Retinal pigment epithelial cell (primary cell): ENCODE data around the gene APOOL.
"Not testable (repeated sequence)": the region's sequence is repeated elsewhere in the genome, so short reads cannot be mapped to it uniquely, and the experiment has no call there.

Experiments used
- DNase-seq: peaks from one replicate; pipeline ENCODE4 v3.0.0-alpha.2; 2010; ENCODE audit warnings: low read depth
- H3K4me3 ChIP-seq: 2 replicates; pipeline ENCODE4 v1.5.1; 2011; ENCODE audit warnings: mild to moderate bottlenecking, low read length, control low read depth, moderate library complexity
- TF ChIP-seq, protein P1 (sequence below): conservative IDR thresholded peaks from 2 replicates; pipeline ENCODE4 v1.5.1; 2011; ENCODE audit warnings: low read depth, low read length, control low read depth, inconsistent platforms

APOOL gene, protein sequence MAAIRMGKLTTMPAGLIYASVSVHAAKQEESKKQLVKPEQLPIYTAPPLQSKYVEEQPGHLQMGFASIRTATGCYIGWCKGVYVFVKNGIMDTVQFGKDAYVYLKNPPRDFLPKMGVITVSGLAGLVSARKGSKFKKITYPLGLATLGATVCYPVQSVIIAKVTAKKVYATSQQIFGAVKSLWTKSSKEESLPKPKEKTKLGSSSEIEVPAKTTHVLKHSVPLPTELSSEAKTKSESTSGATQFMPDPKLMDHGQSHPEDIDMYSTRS

GRCh38 chrX:85003655-85004244 lies at the start of gene APOOL:
APOOL (plus strand) TSS chrX:85003877; CDS start chrX:85003913, 36 bp downstream.
- TF ChIP-seq, protein P1, sequence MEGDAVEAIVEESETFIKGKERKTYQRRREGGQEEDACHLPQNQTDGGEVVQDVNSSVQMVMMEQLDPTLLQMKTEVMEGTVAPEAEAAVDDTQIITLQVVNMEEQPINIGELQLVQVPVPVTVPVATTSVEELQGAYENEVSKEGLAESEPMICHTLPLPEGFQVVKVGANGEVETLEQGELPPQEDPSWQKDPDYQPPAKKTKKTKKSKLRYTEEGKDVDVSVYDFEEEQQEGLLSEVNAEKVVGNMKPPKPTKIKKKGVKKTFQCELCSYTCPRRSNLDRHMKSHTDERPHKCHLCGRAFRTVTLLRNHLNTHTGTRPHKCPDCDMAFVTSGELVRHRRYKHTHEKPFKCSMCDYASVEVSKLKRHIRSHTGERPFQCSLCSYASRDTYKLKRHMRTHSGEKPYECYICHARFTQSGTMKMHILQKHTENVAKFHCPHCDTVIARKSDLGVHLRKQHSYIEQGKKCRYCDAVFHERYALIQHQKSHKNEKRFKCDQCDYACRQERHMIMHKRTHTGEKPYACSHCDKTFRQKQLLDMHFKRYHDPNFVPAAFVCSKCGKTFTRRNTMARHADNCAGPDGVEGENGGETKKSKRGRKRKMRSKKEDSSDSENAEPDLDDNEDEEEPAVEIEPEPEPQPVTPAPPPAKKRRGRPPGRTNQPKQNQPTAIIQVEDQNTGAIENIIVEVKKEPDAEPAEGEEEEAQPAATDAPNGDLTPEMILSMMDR = no peak
- H3K4me3 ChIP-seq = peak within 1 kb of the TSS; percentile 86
- peak; percentile 72 for DNase-seq

DNA sequence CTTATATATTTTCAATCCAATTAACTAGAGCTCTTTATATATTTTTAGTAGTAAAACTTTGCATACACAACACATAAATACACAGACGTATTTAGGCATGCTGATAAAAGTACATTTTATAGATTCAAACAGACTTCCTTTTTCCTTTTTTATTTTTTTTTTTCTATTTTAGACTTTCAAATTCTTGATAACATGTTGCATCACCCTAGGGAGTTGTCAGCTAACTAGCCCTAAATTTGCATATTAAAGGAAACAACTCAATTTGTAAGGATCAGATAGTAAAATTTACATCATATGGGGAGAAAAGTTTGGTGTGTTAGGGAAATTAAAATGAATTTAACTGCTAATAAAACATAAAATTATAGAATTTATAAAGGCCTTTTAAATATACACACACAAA lies 47.4 kb upstream of the APOOL start:
- no peak overlapping the region for H3K4me3 ChIP-seq
- no peak for DNase-seq
- TF ChIP-seq, protein P1 = no peak

DNA sequence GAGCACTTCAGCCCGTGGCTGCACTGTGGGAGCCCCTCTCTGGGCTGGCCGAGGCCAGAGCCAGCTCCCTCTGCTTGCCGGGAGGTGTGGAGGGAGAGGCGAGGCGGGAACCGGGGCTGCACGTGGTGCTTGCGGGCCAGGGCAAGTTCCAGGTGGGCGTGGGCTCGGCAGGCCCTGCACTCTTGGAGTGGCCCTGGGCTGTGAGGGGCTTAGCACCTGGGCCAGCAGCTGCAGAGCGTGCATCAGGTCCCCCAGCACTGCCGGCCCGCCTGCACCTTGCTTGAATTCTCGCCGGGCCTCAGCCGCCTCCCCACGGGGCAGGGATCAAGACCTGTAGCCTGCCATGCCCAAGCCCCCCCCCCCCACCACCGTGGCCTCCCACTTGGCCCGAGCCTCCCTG lies 28.9 kb upstream of the APOOL start:
- H3K4me3 ChIP-seq = no peak overlapping the region
- DNase-seq = no peak
- TF ChIP-seq, protein P1 = no peak

DNA sequence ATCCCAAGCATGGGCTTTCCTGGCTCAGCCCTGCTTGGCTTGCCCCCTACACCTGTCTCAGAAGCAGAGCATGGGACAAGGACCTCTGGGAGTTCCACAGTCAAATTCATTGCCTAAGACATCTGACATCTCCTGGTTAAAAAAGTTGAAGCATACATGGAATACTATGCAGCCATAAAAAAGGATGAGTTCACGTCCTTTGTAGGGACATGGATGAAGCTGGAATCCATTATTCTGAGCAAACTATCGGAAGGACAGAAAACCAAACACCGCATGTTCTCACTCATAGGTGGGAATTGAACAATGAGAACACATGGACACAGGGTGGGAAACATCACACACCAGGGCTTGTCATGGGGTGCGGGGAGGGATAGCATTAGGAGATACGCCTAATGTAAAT lies 11.9 kb upstream of the APOOL start:
- DNase-seq, H3K4me3 ChIP-seq: not testable (repeated sequence)

GRCh38 chrX:84993150-84993549 lies 10.5 kb upstream of the APOOL start:
- TF ChIP-seq, protein P1 = no peak
- DNase-seq = no peak

DNA sequence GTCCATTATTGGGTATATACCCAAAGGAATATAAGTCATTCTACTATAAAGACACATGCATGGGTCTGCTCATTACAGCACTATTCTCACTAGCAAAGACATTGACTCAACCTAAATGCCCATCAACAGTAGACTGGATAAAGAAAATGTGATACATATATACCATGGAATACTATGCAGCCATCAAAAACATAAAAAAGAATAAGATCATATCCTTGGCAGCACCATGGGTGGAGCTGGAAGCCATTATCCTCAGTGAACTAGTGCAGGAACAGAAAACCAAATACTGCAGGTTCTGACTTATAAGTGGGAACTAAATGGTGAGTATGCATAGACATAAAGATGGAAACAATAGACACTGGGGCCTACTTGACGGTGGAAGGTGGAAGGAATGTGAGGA lies 2.3 kb upstream of the APOOL start:
- TF ChIP-seq, protein P1 = no peak
- DNase-seq = no peak
- no peak overlapping the region for H3K4me3 ChIP-seq

More at GRCh38 chrX:84993150-84993549, 10.5 kb upstream of the APOOL start:
- H3K4me3 ChIP-seq = no peak overlapping the region

DNA sequence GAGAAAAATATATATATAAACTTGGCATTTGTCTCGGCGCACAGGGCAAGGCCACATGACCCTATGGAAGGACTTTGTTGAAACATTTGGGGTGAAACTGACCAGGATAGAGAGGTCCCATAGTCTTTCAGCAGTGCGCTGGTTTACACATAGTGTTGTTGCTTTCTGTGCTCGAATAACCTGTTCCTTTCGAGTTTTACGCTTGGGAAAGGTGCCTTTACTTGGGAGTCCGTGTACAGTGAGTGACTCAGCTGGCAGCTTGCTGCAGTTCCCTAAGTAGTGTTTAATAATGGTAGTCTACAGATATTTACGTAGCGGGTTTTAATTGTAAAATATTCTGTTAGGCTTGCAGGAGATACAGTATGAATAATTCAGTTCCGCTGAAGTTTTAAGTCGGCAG lies 578 bp downstream of the APOOL start:
- TF ChIP-seq, protein P1 = no peak

More for the DNA sequence above, 578 bp downstream of the APOOL start:
- peak overlapping the region; percentile 86 for H3K4me3 ChIP-seq
- DNase-seq = no peak
